ENCODE results near the gene AQP1.

AQP1 gene

GRCh38 chr7:30907527-30908267 is 4.0 kb upstream of the AQP1 start:
- DNase-seq = no peak

- no peak for DNase-seq
Measured at GRCh38 chr7:30908681-30909080, 3.0 kb upstream of the AQP1 start.

- DNase-seq = no peak
Measured at GRCh38 chr7:30909431-30909830, 2.2 kb upstream of the AQP1 start.

- DNase-seq = no peak
Measured at GRCh38 chr7:30910411-30911073, 1.1 kb upstream of the AQP1 start.

GRCh38 chr7:30911133-30911532 is 520 bp upstream of the AQP1 start:
- DNase-seq = no peak

GRCh38 chr7:30912021-30912730 is 523 bp downstream of the AQP1 start:
- DNase-seq = no peak

- no peak for DNase-seq
Measured at GRCh38 chr7:30912731-30912985, 1.0 kb downstream of the AQP1 start.

GRCh38 chr7:30912986-30913811 is 1.5 kb downstream of the AQP1 start:
- DNase-seq = no peak

- no peak for DNase-seq
Measured at GRCh38 chr7:30913821-30914515, 2.3 kb downstream of the AQP1 start.

- DNase-seq = no peak
Measured at GRCh38 chr7:30914596-30914995, 2.9 kb downstream of the AQP1 start.

- DNase-seq = no peak
Measured at GRCh38 chr7:30915005-30915601, 3.5 kb downstream of the AQP1 start.

GRCh38 chr7:30915751-30916150 is 4.1 kb downstream of the AQP1 start:
- no peak for DNase-seq

GRCh38 chr7:30916255-30916654 is 4.6 kb downstream of the AQP1 start:
- DNase-seq = no peak

GRCh38 chr7:30916767-30917166 is 5.1 kb downstream of the AQP1 start:
- DNase-seq = no peak

GRCh38 chr7:30917216-30917893 is 5.7 kb downstream of the AQP1 start:
- no peak for DNase-seq

- DNase-seq = no peak
Measured at GRCh38 chr7:30918676-30919075, 7.0 kb downstream of the AQP1 start.

GRCh38 chr7:30920021-30920583 is 8.4 kb downstream of the AQP1 start:
- no peak for DNase-seq

- DNase-seq = no peak
Measured at GRCh38 chr7:30920584-30921539, 9.2 kb downstream of the AQP1 start.

- DNase-seq = peak; percentile 17
Measured at GRCh38 chr7:30921540-30922401, 10.1 kb downstream of the AQP1 start.
